DND-41 (cell line): ENCODE results near the gene TMEM190.

Source experiments
- ATAC-seq: fragments of 200-7000 bp; cut with Tn5 transposase; 3 replicates; pipeline ENCODE4 v1.9.1; 2021; ENCODE audit warnings: low read depth; ENCODE audit not compliant: insufficient read depth
- DNase-seq: peaks from one replicate; pipeline ENCODE4 v3.0.0-alpha.2; 2020
- H2AFZ ChIP-seq: 2 replicates; pipeline ENCODE4 v1.6.0; 2012; ENCODE audit warnings: low read depth, low read length
- H3K27ac ChIP-seq: 2 replicates; pipeline ENCODE4 v1.5.1; 2012; ENCODE audit warnings: low read length, inconsistent platforms
- H3K27me3 ChIP-seq: fragments of 200-600 bp; sonication (generic); 2 replicates; pipeline ENCODE4 v1.6.0; 2012; ENCODE audit warnings: low read length, mild to moderate bottlenecking, inconsistent platforms; ENCODE audit not compliant: insufficient read depth, poor library complexity
- H3K36me3 ChIP-seq: 2 replicates; pipeline ENCODE4 v1.5.1; 2012; ENCODE audit warnings: low read length, inconsistent platforms; ENCODE audit not compliant: insufficient read depth
- H3K4me1 ChIP-seq: 2 replicates; pipeline ENCODE4 v1.5.1; 2012; ENCODE audit warnings: mild to moderate bottlenecking, low read length; ENCODE audit not compliant: insufficient read depth
- H3K4me2 ChIP-seq: 2 replicates; pipeline ENCODE4 v1.6.0; 2012; ENCODE audit warnings: mild to moderate bottlenecking, moderate library complexity, low read length, inconsistent platforms; ENCODE audit not compliant: insufficient read depth
- H3K4me3 ChIP-seq, 2 experiments: fragments of 200-600 bp in 1 of 2; shearing (Covaris generic) in 1 of 2; 2 replicates each; pipeline ENCODE4 v1.5.1; 2012 to 2016; ENCODE audit warnings: inconsistent platforms in 2 of 2, low read length in 2 of 2, mild to moderate bottlenecking in 2 of 2, low read depth in 1 of 2, moderate library complexity in 1 of 2
- H3K79me2 ChIP-seq: 2 replicates; pipeline ENCODE4 v1.6.0; 2012; ENCODE audit warnings: low read length, inconsistent platforms; ENCODE audit not compliant: insufficient read depth
- H3K9ac ChIP-seq: 2 replicates; pipeline ENCODE4 v1.6.0; 2012; ENCODE audit warnings: low read depth, mild to moderate bottlenecking, inconsistent platforms, low read length, moderate library complexity
- H3K9me3 ChIP-seq: 2 replicates; pipeline ENCODE4 v1.5.1; 2012; ENCODE audit warnings: low read length, moderate library complexity, mild to moderate bottlenecking, inconsistent platforms; ENCODE audit not compliant: insufficient read depth, severe bottlenecking
- H4K20me1 ChIP-seq: 2 replicates; pipeline ENCODE4 v1.6.0; 2012; ENCODE audit warnings: low read length; ENCODE audit not compliant: insufficient read depth
- EZH2 ChIP-seq: IDR thresholded peaks from 3 replicates; pipeline ENCODE4 v1.6.1; 2012; ENCODE audit warnings: borderline replicate concordance, low read depth, mild to moderate bottlenecking, moderate library complexity, low read length, inconsistent platforms; ENCODE audit not compliant: severe bottlenecking
- TF ChIP-seq, protein P1 (sequence below): IDR thresholded peaks from 2 replicates; pipeline ENCODE4 v1.5.1; 2012; ENCODE audit warnings: borderline replicate concordance, low read length, moderate library complexity, mild to moderate bottlenecking; ENCODE audit not compliant: poor library complexity, severe bottlenecking; ENCODE audit errors: extremely low read depth

TMEM190 gene

DNA sequence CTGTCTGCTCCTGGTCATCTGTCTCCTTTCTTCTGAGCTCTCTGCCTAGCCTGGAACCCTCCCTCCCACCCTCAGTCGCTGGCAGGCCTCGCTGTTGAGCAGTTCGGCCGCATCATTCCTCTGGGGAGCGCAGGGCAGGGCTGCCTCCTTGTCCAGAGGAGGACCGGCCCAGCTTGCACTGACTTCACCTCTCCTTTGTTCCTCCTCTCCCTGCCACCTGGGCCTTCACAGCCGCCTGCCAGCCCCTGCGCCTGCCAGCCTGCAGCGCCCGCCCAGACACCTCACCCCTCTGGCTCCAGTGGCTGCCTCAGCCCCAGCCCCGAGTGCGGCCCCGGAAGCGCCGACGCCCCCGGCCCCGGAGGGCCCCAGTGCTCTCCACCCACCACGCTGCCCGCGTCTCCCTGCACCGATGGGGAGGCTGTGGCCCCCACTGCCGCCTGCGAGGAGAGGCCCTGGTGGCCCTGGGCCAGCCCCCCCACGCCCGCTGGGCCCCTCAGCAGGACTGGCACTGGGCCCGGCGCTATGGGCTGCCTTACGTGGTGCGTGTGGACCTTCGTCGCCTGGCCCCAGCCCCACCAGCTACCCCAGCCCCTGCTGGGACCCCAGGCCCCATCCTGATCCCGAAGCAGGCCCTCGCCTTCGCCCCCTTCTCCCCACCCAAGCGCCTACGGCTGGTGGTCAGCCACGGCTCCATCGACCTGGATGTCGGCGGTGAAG is 29.7 kb upstream of the TMEM190 start:
- no peak overlapping the region for H3K27ac ChIP-seq
- H3K9ac ChIP-seq = no peak overlapping the region
- H3K36me3 ChIP-seq = peaks cover 62% of the 10 kb centered on the region
- H3K79me2 ChIP-seq = peaks cover 11% of the 10 kb centered on the region
- H4K20me1 ChIP-seq = peaks cover 38% of the 10 kb centered on the region
- no peak for DNase-seq
- ATAC-seq = no peak
- no peak overlapping the region for H3K4me3 ChIP-seq
- TF ChIP-seq EZH2 = no peak
- TF ChIP-seq, protein P1, sequence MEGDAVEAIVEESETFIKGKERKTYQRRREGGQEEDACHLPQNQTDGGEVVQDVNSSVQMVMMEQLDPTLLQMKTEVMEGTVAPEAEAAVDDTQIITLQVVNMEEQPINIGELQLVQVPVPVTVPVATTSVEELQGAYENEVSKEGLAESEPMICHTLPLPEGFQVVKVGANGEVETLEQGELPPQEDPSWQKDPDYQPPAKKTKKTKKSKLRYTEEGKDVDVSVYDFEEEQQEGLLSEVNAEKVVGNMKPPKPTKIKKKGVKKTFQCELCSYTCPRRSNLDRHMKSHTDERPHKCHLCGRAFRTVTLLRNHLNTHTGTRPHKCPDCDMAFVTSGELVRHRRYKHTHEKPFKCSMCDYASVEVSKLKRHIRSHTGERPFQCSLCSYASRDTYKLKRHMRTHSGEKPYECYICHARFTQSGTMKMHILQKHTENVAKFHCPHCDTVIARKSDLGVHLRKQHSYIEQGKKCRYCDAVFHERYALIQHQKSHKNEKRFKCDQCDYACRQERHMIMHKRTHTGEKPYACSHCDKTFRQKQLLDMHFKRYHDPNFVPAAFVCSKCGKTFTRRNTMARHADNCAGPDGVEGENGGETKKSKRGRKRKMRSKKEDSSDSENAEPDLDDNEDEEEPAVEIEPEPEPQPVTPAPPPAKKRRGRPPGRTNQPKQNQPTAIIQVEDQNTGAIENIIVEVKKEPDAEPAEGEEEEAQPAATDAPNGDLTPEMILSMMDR = no peak
- H2AFZ ChIP-seq = no peak overlapping the region
- H3K4me1 ChIP-seq = peaks cover 9% of the 10 kb centered on the region
- H3K9me3 ChIP-seq = no peaks in the 10 kb centered on the region
- no peak overlapping the region for H3K4me2 ChIP-seq
- no peaks in the 10 kb centered on the region for H3K27me3 ChIP-seq

- Histone ChIP-seq H4K20me1 (peaks cover 32% of the 10 kb centered on the region), H3K79me2 (peaks cover 5% of the 10 kb centered on the region), H3K4me3 (no peak overlapping the region), H3K9ac (no peak overlapping the region), H3K9me3 (no peaks in the 10 kb centered on the region), H3K4me2 (no peak overlapping the region), H3K4me1 (peaks cover 3% of the 10 kb centered on the region), H3K27ac (no peak overlapping the region), H3K27me3 (no peaks in the 10 kb centered on the region), H2AFZ (no peak overlapping the region), H3K36me3 (peaks cover 56% of the 10 kb centered on the region)
- ATAC-seq (no peak), DNase-seq (no peak)
- TF ChIP-seq, protein P1 = no peak
- TF ChIP-seq EZH2 = no peak
Observed at GRCh38 chr19:55347442-55348009, 29.1 kb upstream of the TMEM190 start.

- Histone ChIP-seq H3K4me2 (no peak overlapping the region), H2AFZ (no peak overlapping the region), H3K36me3 (peaks cover 46% of the 10 kb centered on the region), H3K27ac (no peak overlapping the region), H3K9ac (no peak overlapping the region), H3K4me3 (no peak overlapping the region), H3K9me3 (no peaks in the 10 kb centered on the region), H3K79me2 (peaks cover 3% of the 10 kb centered on the region), H4K20me1 (peaks cover 24% of the 10 kb centered on the region), H3K27me3 (no peaks in the 10 kb centered on the region), H3K4me1 (no peaks in the 10 kb centered on the region)
- ATAC-seq = no peak
- TF ChIP-seq, protein P1 = no peak
- TF ChIP-seq EZH2 = no peak
- no peak for DNase-seq
Observed at GRCh38 chr19:55348317-55349034, 28.1 kb upstream of the TMEM190 start.
